H1 (cell line): ENCODE measurements around the gene TRUB1.

Experiments
- CREB1 ChIP-seq: IDR thresholded peaks from 2 replicates; pipeline ENCODE4 v1.6.1; 2012; ENCODE audit warnings: inconsistent platforms
- SUZ12 ChIP-seq: fragments of 200-600 bp; sonication (generic); IDR thresholded peaks from 2 replicates; pipeline ENCODE4 v1.6.1; 2012; ENCODE audit warnings: mild to moderate bottlenecking, inconsistent platforms, low read length, moderate library complexity, mixed read lengths
- TBP ChIP-seq: IDR thresholded peaks from 2 replicates; pipeline ENCODE4 v1.6.1; 2011; ENCODE audit warnings: low read depth, low read length, improper control_type of control experiment
- TEAD4 ChIP-seq: IDR thresholded peaks from 2 replicates; pipeline ENCODE4 v1.6.1; 2012; ENCODE audit warnings: low read depth, low read length, inconsistent platforms, mixed read lengths

DNA sequence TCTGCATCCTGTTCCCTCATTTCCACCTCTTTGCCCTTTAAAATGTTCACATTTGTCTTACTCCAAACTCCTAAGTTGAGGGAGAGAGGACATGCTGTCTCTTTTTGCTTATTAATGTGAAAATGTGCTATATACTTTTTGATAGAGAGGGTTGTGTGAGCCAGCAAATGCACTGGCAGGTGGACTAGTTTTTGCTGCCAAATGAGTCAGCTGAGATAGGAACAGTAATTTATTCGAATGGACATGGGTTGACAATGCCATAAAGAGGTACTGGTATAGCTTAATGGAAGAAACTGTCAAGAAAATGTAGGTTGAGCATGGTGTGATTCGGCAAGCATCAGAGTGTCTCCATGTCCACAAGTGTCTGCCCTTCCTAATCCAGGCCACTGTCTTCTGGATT lies 9.2 kb upstream of the TRUB1 start:
- no peak for TF ChIP-seq SUZ12
- TF ChIP-seq TBP: no peak
- no peak for TF ChIP-seq CREB1
- no peak for TF ChIP-seq TEAD4
